H1 (cell line): Measurements from ENCODE around the gene EXD3. TPM values are rescaled to one million over a fixed set of nuclear protein-coding genes. Genes with fewer than 3 reads are reported as not detected.

ENCODE experiments used
- CTCF ChIA-PET: fragments of 300-600 bp; sonication (Branson Sonifier 250); formaldehyde crosslinking; loops from one replicate; lab custom pipeline; 2021; ENCODE audit not compliant: partially characterized antibody; lab: Charles Lee
- POLR2A ChIA-PET: fragments of 300-600 bp; sonication (Branson Sonifier 250); formaldehyde crosslinking; loops from one replicate; lab custom pipeline; 2021; ENCODE audit warnings: inconsistent platforms; ENCODE audit not compliant: partially characterized antibody; lab: Charles Lee
- DNase-seq, 2 experiments: peaks; one replicate each; pipeline versions ENCODE4 v3.0.0 to v3.0.0-alpha.2; 2010 to 2022; ENCODE audit warnings: low spot score in 2 of 2, low read depth in 1 of 2, mixed read lengths in 1 of 2
- FAIRE-seq: peaks from 2 replicates; lab custom pipeline; 2011; peaks lifted over from hg19 to GRCh38; lab: Jason Lieb, UNC
- H2AFZ ChIP-seq: 2 replicates; pipeline ENCODE4 v1.8.1; 2012; ENCODE audit warnings: low read length, inconsistent platforms
- H2AK5ac ChIP-seq: 2 replicates; pipeline ENCODE4 v1.6.1; 2013; ENCODE audit warnings: low read depth, low read length
- H2BK120ac ChIP-seq: replicated peaks from 2 replicates; pipeline ENCODE3; 2013; ENCODE audit warnings: low read depth, low read length, inconsistent platforms
- H2BK12ac ChIP-seq: 2 replicates; pipeline ENCODE4 v1.6.1; 2013; ENCODE audit warnings: low read depth, low read length
- H2BK15ac ChIP-seq: 2 replicates; pipeline ENCODE4 v1.6.1; 2013; ENCODE audit warnings: low read length
- H2BK20ac ChIP-seq: 2 replicates; pipeline ENCODE4 v1.6.1; 2013; ENCODE audit warnings: low read length
- H2BK5ac ChIP-seq: 2 replicates; pipeline ENCODE4 v1.6.1; 2013; ENCODE audit warnings: low read depth, low read length
- H3K14ac ChIP-seq: 2 replicates; pipeline ENCODE4 v1.6.1; 2013; ENCODE audit warnings: inconsistent platforms; ENCODE audit not compliant: insufficient read length
- H3K18ac ChIP-seq: 2 replicates; pipeline ENCODE4 v1.6.1; 2013; ENCODE audit warnings: low read length; ENCODE audit errors: extremely low read depth
- H3K23ac ChIP-seq: 2 replicates; pipeline ENCODE4 v1.6.1; 2013; ENCODE audit warnings: inconsistent platforms; ENCODE audit not compliant: insufficient read length
- H3K23me2 ChIP-seq: 2 replicates; pipeline ENCODE4 v1.6.1; 2013; ENCODE audit warnings: low read depth, low read length
- H3K27ac ChIP-seq: 2 replicates; pipeline ENCODE4 v1.6.1; 2011; ENCODE audit warnings: low read depth, low read length, inconsistent platforms
- H3K27me3 ChIP-seq, 4 experiments: replicated peaks in 1 of 4; 1 replicate in 1 of 4; 2 replicates in 3 of 4; pipeline versions ENCODE4 v1.6.1 to v1.8.1; 2011 to 2013; ENCODE audit warnings: low read length in 3 of 4, mild to moderate bottlenecking in 3 of 4, inconsistent platforms in 2 of 4, mixed read lengths in 2 of 4, moderate library complexity in 1 of 4; ENCODE audit not compliant: control insufficient read depth in 3 of 4, insufficient read depth in 3 of 4; ENCODE audit errors: extremely low read depth in 1 of 4
- H3K36me3 ChIP-seq, 4 experiments: 2 replicates each; pipeline versions ENCODE4 v1.6.1 to v1.8.1; 2011 to 2013; ENCODE audit warnings: mild to moderate bottlenecking in 4 of 4, low read length in 3 of 4, moderate library complexity in 2 of 4, control low read depth in 1 of 4, inconsistent platforms in 1 of 4; ENCODE audit not compliant: insufficient read depth in 4 of 4, control insufficient read depth in 2 of 4
- H3K4ac ChIP-seq: replicated peaks from 2 replicates; pipeline ENCODE3; 2013; ENCODE audit warnings: low read length, low read depth, mixed read lengths, inconsistent platforms; ENCODE audit not compliant: insufficient read length
- H3K4me1 ChIP-seq, 4 experiments: replicated peaks in 1 of 4; 1 replicate in 1 of 4; 2 replicates in 3 of 4; pipeline versions ENCODE4 v1.6.1 to v1.8.1; 2011 to 2013; ENCODE audit warnings: low read length in 3 of 4, inconsistent platforms in 2 of 4, mixed read lengths in 1 of 4; ENCODE audit not compliant: insufficient read depth in 4 of 4, control insufficient read depth in 3 of 4
- H3K4me2 ChIP-seq, 2 experiments: 2 replicates each; pipeline versions ENCODE4 v1.6.1 to v1.8.1; 2011 to 2013; ENCODE audit warnings: low read depth in 2 of 2, low read length in 2 of 2, control low read depth in 1 of 2, inconsistent platforms in 1 of 2, mild to moderate bottlenecking in 1 of 2; ENCODE audit not compliant: insufficient read depth in 1 of 2
- H3K4me3 ChIP-seq, 4 experiments: fragments of 200-600, 300-600 bp in 1 of 4; sonication (generic), shearing (Covaris generic), sonication (Bioruptor Twin) in 1 of 4; 2 replicates each; pipeline versions ENCODE4 v1.5.1 to v1.8.1; 2011 to 2016; ENCODE audit warnings: low read length in 4 of 4, low read depth in 3 of 4, control low read depth in 2 of 4, inconsistent platforms in 2 of 4, mild to moderate bottlenecking in 2 of 4, mixed read lengths in 1 of 4, moderate library complexity in 1 of 4; ENCODE audit not compliant: insufficient read depth in 2 of 4; ENCODE audit errors: extremely low read depth in 1 of 4
- H3K56ac ChIP-seq: replicated peaks from 2 replicates; pipeline ENCODE3; 2013; ENCODE audit warnings: low read depth, mild to moderate bottlenecking, mixed read lengths, low read length, inconsistent platforms; ENCODE audit not compliant: insufficient read length
- H3K79me1 ChIP-seq: 2 replicates; pipeline ENCODE4 v1.6.1; 2013; ENCODE audit warnings: low read depth, low read length, control low read depth
- H3K79me2 ChIP-seq, 2 experiments: 2 replicates each; pipeline versions ENCODE4 v1.6.1 to v1.8.1; 2012 to 2013; ENCODE audit warnings: low read length in 2 of 2, mild to moderate bottlenecking in 2 of 2, inconsistent platforms in 1 of 2; ENCODE audit not compliant: insufficient read depth in 2 of 2, control insufficient read depth in 1 of 2
- H3K9ac ChIP-seq, 4 experiments: replicated peaks in 1 of 4; 1 replicate in 1 of 4; 2 replicates in 3 of 4; pipeline versions ENCODE4 v1.6.1 to v1.8.1; 2011 to 2013; ENCODE audit warnings: low read depth in 3 of 4, low read length in 3 of 4, control low read depth in 2 of 4, mild to moderate bottlenecking in 2 of 4, moderate library complexity in 2 of 4, inconsistent platforms in 1 of 4; ENCODE audit errors: extremely low read depth in 1 of 4
- H3K9me3 ChIP-seq, 2 experiments: 2 replicates each; pipeline versions ENCODE4 v1.6.1 to v1.8.1; 2012 to 2013; ENCODE audit warnings: mild to moderate bottlenecking in 2 of 2, moderate library complexity in 2 of 2, control low read depth in 1 of 2, inconsistent platforms in 1 of 2, low read depth in 1 of 2, low read length in 1 of 2, mixed read lengths in 1 of 2; ENCODE audit not compliant: insufficient read depth in 2 of 2
- H4K20me1 ChIP-seq, 2 experiments: replicated peaks in 1 of 2; 2 replicates each; pipeline versions ENCODE3 to v1.8.1; 2011 to 2013; ENCODE audit warnings: inconsistent platforms in 2 of 2, low read length in 2 of 2, mild to moderate bottlenecking in 1 of 2; ENCODE audit not compliant: insufficient read depth in 2 of 2, control insufficient read depth in 1 of 2
- H4K5ac ChIP-seq: 2 replicates; pipeline ENCODE4 v1.6.1; 2013; ENCODE audit warnings: low read length, low read depth, mixed read lengths, inconsistent platforms; ENCODE audit not compliant: insufficient read length
- H4K8ac ChIP-seq: 2 replicates; pipeline ENCODE4 v1.8.0; 2013; ENCODE audit warnings: mild to moderate bottlenecking, moderate library complexity, low read length, inconsistent platforms; ENCODE audit not compliant: insufficient read depth; ENCODE audit errors: extremely low read depth
- H4K91ac ChIP-seq: replicated peaks from 2 replicates; pipeline ENCODE3; 2013; ENCODE audit warnings: low read length, mixed read lengths, inconsistent platforms; ENCODE audit not compliant: insufficient read length
- MAFK ChIP-seq: IDR thresholded peaks from 2 replicates; pipeline ENCODE4 v1.6.1; 2012; ENCODE audit warnings: low read depth, mild to moderate bottlenecking, improper control_type of control experiment, low read length
- NRF1 ChIP-seq: IDR thresholded peaks from 2 replicates; pipeline ENCODE4 v1.6.1; 2011; ENCODE audit warnings: mild to moderate bottlenecking, low read depth, low read length, improper control_type of control experiment
- POLR2AphosphoS5 ChIP-seq: IDR thresholded peaks from 2 replicates; pipeline ENCODE4 v1.6.1; 2011; ENCODE audit warnings: low read depth, low read length
- RXRA ChIP-seq: IDR thresholded peaks from 2 replicates; pipeline ENCODE4 v1.6.1; 2011; ENCODE audit warnings: low read depth, mild to moderate bottlenecking, low read length, moderate library complexity; ENCODE audit not compliant: insufficient read depth
- TCF12 ChIP-seq: IDR thresholded peaks from 2 replicates; pipeline ENCODE4 v1.6.1; 2011; ENCODE audit warnings: low read depth, mild to moderate bottlenecking, low read length
- WGBS, 2 experiments: shearing (Covaris generic) in 1 of 2; methylation state at CpG; one replicate each; pipeline versions ENCODE4 v1.1.6 to v1.1.7; 2013 to 2015; ENCODE audit warnings: low lambda C conversion rate in 2 of 2, mixed read lengths in 2 of 2, inconsistent platforms in 1 of 2, low coverage in 1 of 2, missing lambda C conversion rate in 1 of 2; ENCODE audit not compliant: insufficient replicate concordance in 2 of 2, insufficient coverage in 1 of 2, insufficient read length in 1 of 2; ENCODE audit errors: extremely low coverage in 1 of 2, missing lambda C conversion rate in 1 of 2; 5-methylcytosine and 5-hydroxymethylcytosine counted together
- polyA plus RNA-seq, 7 experiments: library from polyadenylated mRNA; depleted of rRNA in 3 of 7; stranded (reverse) in 5 of 7; unstranded in 2 of 7; fragments of >200 nt in 5 of 7; fragments of 200-250 nt in 2 of 7; gene quantifications; 1 replicate in 5 of 7; 2 replicates in 1 of 7; 4 replicates in 1 of 7; pipeline versions ENCODE4 v1.2.1 to v1.2.3, GENCODE V29; 2011 to 2013; ENCODE audit warnings: missing spikeins in 2 of 7, mixed read lengths in 2 of 7
- total RNA-seq: library from RNA; stranded (reverse); fragmentation: NEBNext Ultra II Directional; extraction: Animal tissue kit (Norgen Biotek cat#: 25700); gene quantifications from 2 replicates; pipeline ENCODE4 v1.2.1, GENCODE V29; 2021
- TF ChIP-seq, protein P1 (sequence below): IDR thresholded peaks from 2 replicates; pipeline ENCODE4 v1.6.1; 2011; ENCODE audit warnings: low read length, improper control_type of control experiment
- TF ChIP-seq, protein P2 (sequence below): IDR thresholded peaks from 2 replicates; pipeline ENCODE4 v1.6.1; 2012; ENCODE audit warnings: low read length, inconsistent platforms

Gene EXD3
- total and polyA plus RNA-seq, 2 of the 8 experiments (the other 6 are each of a cell fraction or from before 2014, with no cell fraction given): 7.2 to 9.4 TPM

DNA sequence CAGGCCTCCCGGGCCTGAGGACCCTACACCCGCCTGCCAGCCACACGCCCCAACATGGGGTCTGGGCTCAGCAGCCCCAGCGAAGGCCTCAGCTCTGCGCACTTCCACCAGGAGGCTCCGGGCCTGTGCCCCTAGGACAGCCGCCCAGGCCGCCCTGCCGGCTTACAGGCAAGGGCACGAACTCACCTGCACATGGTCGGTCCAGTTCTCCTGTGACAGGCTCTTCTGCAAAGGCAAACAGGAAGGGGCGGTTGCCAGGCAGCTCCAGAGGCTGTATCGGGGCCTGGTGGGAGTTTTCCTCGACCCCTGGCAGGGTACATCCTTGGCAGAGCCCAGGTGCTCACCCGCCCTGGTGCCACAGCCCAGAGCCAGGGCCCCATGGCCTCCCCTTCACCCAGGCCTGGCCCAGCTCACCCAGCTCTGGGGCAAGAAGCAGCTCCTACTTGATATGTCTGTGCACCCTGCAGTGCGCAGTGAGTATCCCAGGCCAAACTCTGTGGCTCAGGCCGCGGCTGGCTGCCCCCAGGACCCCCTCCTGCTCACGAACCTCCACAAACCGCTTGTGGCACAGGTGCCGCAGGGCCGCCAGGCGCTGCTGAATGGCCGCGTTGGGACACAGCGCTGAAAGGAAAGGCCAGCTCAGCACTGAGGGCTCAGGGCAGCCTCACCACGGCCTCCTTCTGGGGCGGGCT is 68.7 kb downstream of the EXD3 start:
- Histone ChIP-seq H4K20me1 (no peaks in the 10 kb centered on the region), H2BK20ac (no peak overlapping the region), H3K18ac (no peak overlapping the region), H3K14ac (no peak overlapping the region), H3K56ac (no peak overlapping the region), H3K79me2 (no peaks in the 10 kb centered on the region), H2BK5ac (no peak overlapping the region), H4K8ac (no peak overlapping the region), H3K23ac (no peak overlapping the region), H3K4me3 (no peak overlapping the region), H3K9me3 (peaks cover 34 to 78% of the 10 kb centered on the region in 2 experiments), H2BK12ac (no peak overlapping the region), H4K5ac (no peak overlapping the region), H3K27ac (no peak overlapping the region), H3K27me3 (no peaks in the 10 kb centered on the region), H2BK120ac (no peak overlapping the region), H3K23me2 (peaks cover 5% of the 10 kb centered on the region; the same call in 1 of the 2 replicates), H3K79me1 (no peaks in the 10 kb centered on the region), H2BK15ac (no peak overlapping the region), H3K36me3 (no peaks in the 10 kb centered on the region), H2AK5ac (no peak overlapping the region), H3K4me1 (no peaks in the 10 kb centered on the region), H2AFZ (no peak overlapping the region), H3K4ac (no peak overlapping the region), H3K9ac (no peak overlapping the region), H4K91ac (no peak overlapping the region), H3K4me2 (no peak overlapping the region)
- POLR2A ChIA-PET: interaction anchor here (0.9 to 1.2 kb wide), 2 partner anchors 28 to 42 kb away, joined by 3 read pairs; no protein-coding TSS in a partner anchor
- FAIRE-seq (no peak), DNase-seq (no peak)
- 92% methylated on average over 18 of the region's 28 CpGs; no CpG with 5 or more reads in 1 of the 2 experiments for WGBS, 2 experiments
- CTCF ChIA-PET: no interaction called here
- TF ChIP-seq, protein P1, sequence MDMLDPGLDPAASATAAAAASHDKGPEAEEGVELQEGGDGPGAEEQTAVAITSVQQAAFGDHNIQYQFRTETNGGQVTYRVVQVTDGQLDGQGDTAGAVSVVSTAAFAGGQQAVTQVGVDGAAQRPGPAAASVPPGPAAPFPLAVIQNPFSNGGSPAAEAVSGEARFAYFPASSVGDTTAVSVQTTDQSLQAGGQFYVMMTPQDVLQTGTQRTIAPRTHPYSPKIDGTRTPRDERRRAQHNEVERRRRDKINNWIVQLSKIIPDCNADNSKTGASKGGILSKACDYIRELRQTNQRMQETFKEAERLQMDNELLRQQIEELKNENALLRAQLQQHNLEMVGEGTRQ: no peak
- TF ChIP-seq, protein P2, sequence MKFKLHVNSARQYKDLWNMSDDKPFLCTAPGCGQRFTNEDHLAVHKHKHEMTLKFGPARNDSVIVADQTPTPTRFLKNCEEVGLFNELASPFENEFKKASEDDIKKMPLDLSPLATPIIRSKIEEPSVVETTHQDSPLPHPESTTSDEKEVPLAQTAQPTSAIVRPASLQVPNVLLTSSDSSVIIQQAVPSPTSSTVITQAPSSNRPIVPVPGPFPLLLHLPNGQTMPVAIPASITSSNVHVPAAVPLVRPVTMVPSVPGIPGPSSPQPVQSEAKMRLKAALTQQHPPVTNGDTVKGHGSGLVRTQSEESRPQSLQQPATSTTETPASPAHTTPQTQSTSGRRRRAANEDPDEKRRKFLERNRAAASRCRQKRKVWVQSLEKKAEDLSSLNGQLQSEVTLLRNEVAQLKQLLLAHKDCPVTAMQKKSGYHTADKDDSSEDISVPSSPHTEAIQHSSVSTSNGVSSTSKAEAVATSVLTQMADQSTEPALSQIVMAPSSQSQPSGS: no peak
- TF ChIP-seq RXRA (no peak), NRF1 (no peak), POLR2AphosphoS5 (no peak), MAFK (no peak), TCF12 (no peak)
